Stimulated activated CD4-positive, alpha-beta T cell treated with anti-CD3 and anti-CD28 coated beads, Interleukin-12 subunit alpha, Interleukin-12 subunit beta, amount 100 ng/mL, for 24 hours (primary cell): ENCODE data around the gene CD7.

Experiments used
- DNase-seq, 2 experiments: peaks; one replicate each; pipeline ENCODE4 v3.0.0-alpha.2; 2020; ENCODE audit warnings: low read depth in 2 of 2

Gene CD7

DNA sequence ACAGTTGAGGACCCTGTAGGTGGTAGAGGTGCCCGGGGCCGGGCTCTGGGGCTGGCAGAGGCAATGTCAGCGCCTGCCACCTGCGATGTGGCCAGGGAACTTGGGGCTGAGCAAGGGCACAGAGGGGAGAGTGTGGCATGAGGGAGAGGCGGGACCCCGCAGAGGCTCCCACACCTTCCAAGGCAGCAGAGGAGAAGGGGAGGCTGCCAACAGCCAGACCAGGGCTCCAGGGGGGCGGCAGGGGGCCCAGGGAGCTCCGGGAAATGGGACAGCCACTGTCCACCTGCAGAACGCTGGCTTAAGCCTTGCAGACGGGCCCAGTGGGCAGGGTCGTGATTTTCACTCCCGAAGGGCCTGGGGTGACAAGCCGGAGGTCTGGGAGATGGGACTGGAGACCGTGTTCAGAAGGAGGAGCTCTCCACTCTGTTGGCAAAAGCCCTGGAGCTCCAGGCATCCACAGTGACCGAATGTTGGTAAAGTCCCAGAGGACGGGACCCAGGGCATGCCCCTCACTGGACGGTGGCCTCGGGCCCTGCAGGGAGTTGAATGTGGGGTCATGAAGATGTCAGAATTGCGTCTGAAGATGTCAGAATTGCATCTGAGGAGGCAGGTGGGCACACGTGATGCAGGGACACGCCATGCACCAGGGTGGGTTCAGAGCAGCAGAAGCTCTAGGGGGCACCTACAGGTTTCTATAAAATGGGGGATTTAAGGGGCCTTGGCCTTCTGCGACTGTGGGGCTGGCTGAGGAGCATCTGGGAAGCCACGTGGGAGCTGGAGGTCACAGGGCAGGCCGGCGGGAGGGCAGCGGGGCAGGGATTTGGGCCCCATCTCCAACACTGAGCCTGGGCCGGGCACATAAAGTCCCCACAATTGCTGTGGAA, 18.6 kb downstream of the CD7 start:
- DNase-seq: no peak

DNA sequence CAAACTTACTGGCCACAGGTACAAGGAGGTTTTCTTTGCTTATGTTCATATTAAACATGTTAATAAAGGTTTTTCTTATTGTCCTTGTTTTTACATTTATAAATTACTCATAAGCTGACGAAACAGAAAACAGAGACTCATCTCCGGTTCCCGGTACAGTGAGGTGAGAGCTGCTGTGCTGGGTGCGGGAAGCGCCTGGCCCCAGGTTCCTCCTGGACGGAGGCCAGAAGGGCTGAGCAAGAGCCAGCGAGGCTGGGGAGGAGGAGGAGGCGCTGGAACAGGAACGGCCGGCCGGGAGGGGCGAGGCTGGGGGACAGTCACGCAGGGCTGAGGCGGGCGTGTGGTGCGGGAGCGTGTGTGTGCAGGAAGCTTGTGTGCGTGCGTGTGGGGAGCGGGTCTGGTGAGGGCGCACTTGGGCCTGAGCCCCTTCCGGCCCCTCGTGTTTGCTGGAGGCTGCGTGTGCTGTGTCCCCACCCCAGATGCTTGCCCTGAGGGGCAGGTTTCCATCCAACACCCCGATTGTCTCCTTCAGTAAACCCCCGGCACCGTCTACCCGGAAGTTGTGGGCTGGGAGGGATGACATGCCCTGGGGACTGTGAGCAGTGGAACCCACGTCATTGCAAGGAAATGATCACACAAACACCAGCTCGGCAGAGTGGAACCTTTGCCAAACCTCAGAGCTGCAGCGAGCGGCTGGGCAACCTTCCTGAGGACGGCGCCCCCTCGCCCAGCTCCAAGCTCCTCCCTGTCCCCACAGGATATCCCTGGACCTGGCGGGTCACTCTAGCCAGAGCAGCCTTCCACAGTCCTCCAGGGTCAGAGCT, 19.5 kb downstream of the CD7 start:
- DNase-seq: peak; percentile 81 to 87

DNA sequence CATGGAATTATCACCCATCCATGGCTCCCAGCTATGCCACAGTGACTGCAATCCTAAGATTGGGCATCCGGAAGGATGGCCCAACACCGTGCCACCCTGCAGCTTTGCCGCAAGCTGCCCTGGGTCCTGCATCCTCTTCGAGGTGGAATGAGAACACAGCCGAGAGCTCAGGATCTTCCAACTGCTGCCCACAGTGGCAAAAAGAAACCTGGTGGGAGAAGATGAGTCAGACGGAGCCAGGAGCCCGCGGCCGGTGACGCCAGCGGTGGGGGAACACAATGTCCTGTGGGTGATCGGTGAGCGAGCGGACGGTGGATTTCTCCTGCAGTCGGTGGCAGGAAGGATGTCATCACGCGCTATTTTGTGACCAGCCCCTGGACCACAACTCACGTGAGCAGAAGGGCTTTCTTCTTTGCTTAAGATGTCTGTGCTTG, 20.1 kb downstream of the CD7 start:
- DNase-seq: peak; percentile 72 to 88

- DNase-seq: no peak
Observed at GRCh38 chr17:82296511-82297279, 20.7 kb downstream of the CD7 start.

GRCh38 chr17:82295472-82295814, 22.0 kb downstream of the CD7 start:
- DNase-seq: no peak

DNA sequence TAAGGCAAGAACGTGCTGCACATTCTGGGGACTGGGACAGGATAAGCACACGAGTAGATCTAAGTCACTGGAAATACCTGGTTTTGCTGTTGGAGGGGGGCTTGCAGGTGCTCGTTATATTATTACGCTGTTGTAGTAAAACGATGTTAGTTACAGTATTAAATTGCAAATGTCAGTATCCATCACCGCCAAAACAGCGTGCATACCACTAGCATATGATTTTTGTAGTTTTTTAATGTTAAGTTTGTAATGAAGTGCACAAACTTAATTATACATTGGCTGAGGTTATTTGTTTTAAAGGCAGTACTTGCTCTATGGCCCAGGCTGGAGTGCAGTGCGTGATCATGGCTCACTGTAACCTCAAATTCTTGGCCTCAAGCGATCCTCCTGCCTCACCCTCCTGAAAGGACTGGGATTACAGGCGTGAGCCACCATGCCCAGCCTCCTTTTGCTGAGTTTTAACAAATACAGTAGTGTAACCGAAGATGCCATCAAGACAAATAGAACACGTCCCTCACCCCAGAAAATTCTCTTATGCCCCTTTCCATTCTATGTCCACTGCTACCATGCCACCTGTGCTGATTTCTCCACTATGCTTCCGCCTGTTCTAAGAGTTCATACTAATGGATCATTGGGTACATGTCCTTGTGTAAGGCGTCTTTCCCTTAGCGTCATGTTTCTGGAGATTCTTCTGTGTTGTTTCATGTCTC, 23.2 kb downstream of the CD7 start:
- no peak for DNase-seq

GRCh38 chr17:82292251-82293154, 24.9 kb downstream of the CD7 start:
- peak; percentile 84 to 89 for DNase-seq

DNA sequence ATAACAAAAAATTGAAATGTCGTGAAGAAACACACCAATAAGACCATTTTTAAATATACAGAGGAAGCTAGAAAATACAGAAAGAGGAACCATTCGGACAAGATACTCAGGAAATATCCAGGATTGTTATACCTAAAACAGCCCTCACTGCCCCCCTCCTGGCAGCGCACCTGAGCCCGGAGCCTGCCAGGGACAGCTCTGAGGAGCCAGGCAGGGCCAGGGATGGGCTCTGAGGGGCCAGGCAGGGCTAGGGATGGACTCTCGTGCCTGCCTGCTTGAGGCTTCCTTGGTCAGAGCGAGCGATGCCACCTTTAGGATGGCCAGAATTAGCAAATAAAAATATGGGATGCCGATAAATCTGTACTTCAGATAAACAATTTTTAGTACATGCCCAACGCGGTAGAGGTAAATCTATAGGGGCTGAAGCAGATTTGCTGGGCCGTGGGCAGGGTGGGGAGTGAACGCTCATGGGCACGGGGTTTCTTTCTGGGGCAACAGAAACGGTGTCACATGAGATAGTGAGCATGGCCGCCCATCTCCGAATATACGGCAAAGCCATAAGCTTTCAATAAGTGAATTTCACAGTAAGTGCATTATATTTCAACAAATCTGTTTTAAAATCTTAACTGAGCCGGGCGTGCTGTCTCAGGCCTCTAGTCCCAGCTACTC, 25.7 kb downstream of the CD7 start:
- DNase-seq: no peak

- no peak for DNase-seq
Observed at GRCh38 chr17:82287868-82288801, 29.3 kb downstream of the CD7 start.

- no peak for DNase-seq
Observed at GRCh38 chr17:82287013-82287867, 30.2 kb downstream of the CD7 start.

DNA sequence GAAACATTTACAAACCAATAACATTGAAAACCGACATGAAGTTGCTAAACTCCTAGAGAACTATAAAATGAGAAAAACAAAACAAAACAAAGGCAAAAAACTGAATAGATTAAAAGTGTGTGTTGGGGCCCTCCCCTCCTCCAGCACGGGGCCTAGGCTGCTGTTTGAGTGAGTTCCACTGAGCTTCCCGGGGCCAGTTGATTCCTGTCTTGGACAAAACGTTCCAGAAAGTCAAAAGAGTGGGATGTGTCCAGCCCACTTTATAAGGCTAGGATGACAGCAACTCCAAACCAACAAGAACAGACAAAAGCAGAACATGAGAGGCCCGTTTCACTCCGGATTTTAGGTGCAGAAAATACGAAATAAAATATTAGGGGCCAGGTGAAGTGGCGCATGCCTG, 32.3 kb downstream of the CD7 start:
- DNase-seq: no peak

DNA sequence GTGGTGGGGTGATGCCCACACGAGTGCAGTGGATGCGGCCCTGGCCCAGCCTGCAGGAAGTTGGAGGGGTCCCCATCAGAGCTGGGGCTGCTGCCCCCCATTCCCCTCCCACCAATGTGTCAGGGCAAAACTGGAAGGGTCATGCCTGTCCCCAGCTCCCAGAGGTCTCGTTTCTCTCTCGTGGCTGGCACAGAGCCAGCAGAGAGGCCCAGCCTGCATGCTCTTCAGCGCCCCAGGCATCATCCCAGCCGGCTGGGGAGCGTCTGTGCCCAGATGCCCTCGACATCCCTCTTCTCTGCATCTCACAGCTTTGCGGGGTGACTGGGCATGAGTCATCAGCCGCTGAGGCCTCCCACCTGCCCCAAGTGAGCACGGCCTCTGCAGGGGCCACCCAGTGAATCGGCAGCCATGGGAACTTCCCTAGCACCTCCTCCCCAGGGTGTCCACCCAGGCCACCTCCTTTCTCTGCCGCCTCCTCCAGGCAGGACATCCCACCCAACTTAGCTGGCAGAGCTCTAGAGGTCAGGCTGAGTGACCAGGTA, 34.1 kb downstream of the CD7 start:
- peak in 1 of 2 experiments; percentile 48 for DNase-seq

DNA sequence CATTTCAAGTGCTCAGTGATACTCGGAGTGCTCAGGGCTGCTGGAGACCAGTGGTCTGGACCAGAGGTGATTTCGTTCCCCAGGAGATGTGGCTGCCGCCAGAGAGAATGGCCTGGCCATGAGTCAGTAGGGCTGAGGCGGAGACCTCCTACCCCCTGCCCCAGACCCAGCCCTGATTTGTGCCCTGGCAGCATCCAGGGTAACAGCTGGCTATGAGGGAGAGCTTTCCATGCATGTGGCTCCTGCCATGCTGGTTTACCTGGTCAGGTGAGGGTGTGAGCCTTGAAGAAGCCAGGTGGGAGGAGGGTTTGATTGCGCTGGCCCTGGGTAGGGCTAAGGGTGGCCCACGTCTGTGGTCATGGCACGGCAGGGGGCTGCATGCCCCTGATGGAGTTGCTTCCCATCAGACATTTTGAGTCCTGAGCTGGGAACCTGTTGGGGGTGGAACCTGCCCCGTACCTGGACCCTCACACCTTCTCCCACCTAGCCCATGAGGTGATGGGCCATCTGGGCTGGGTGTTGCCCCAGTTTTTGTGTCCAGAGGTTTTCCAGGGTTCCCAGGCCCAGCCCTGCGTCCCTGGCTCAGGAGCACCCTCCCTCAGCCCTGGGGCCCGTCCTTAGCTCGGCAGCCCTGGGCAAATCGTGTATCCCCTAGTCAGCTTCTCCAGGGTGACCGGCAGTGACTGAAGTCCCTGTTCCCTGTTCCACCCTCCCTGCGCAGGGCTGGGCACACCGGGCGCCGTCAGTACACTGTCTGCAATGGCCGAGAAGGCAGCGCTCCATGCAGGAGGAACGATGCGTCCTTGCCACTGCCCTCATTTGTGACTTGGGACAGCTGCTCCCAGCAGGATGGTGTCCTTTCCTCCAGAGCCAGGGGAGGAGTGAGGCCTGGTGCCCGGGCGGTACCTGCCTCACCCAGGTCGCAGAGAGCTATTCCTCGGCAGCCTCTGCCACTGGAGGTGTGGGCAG, 34.9 kb downstream of the CD7 start:
- no peak for DNase-seq

DNA sequence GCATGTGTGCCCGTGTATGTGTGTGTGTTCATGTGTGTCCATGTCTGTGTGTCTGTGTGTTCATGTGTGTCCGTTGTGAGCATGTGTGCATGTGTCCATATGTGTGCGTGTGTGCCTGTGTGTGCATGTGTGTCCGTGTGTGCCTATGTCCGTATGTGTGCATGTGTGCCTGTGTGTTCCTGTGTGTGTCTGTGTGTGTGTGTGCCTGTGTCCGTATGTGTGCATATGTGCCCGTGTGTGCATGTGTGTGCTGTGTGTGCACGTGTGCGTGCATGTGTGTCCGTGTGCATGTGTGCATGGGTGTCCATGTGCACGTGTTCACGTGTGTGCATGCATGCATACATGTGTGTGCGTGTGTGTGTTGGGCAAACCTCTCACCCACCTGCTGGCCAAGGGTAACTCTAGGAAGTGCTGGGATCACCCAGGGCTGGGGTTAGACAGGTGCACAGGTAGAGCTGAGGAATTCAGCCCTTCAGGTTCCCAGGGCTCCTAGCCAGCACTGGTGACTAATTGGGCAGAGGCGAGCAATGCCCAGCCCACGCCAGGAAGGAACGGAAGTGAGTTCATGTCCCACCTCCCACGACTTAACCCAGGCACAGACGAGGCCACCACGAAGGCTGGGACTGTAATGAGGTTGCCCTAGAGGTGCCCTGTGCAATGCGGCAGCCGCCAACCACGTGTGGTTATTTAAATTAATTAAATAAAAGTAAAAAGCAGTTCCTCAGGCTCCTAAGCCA, 35.7 kb downstream of the CD7 start:
- DNase-seq: peak in 1 of 2 experiments; percentile 45

DNA sequence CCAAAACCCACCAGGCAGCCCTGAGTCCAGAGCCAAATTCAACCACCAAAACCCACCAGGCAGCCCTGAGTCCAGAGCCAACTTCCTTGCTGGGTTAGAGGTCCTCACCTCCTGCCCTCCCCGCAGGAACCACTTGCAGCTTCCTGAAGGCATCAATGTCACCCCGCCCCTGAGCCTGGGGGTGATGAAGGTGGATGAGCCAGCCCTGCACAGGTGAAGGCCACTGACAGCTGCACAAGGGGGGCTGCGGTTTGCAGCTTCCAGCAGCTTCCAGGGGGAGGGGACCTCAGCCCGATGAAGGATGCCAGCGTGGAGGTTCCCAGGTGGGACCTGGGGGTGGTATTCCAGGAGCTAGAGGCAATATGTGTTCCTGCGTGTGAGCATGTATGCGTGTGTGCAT, 36.3 kb downstream of the CD7 start:
- DNase-seq: no peak

DNA sequence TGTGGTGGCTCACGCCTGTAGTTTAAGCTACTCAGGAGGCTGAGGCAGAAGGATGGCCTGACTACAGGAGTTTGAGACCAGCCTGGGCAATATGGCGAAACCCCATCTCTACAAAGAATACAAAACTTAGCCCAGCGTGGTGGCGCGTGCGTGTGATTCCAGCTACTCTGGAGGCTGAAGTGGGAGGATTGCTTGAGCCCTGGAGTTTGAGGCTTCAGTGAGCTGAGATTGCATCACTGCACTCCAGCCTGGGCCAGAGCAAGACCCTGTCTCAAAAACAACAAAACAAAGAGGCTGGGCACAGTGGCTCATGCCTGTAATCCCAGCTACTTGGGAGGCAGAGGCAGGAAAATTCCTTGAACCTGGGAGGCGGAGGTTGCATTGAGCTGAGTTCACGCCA, 36.9 kb downstream of the CD7 start:
- no peak for DNase-seq
